PC-9 (cell line): Measurements from ENCODE around the gene MAP7D2. TPM values are rescaled to one million over a fixed set of nuclear protein-coding genes. Genes with fewer than 3 reads are reported as not detected.

Experiments used
- BruUV-seq: library from RNA; stranded (reverse); fragments of 400-500 nt; replicated peaks from 2 replicates; lab custom pipeline; 2021; lab: Mats Ljungman, UMichigan
- CTCF ChIA-PET: fragments of 300-600 bp; sonication (Branson Sonifier 250); formaldehyde crosslinking; loops from one replicate; lab custom pipeline; 2022; ENCODE audit warnings: antibody characterized with exemption; lab: Charles Lee
- POLR2A ChIA-PET: fragments of 300-600 bp; sonication (Branson Sonifier 250); formaldehyde crosslinking; loops from one replicate; lab custom pipeline; 2022; ENCODE audit warnings: antibody characterized with exemption; ENCODE audit not compliant: unreplicated experiment; lab: Charles Lee
- DNase-seq, 2 experiments: peaks; one replicate each; pipeline versions ENCODE4 v3.0.0 to v3.0.0-alpha.2; 2015 to 2022; ENCODE audit warnings: mixed read lengths in 1 of 2
- H2AFZ ChIP-seq: fragments of 200-600 bp; sonication (generic); 2 replicates; pipeline ENCODE4 v1.8.1; 2017; ENCODE audit warnings: antibody characterized with exemption
- H3F3A ChIP-seq: fragments of 200-600 bp; sonication (generic); 2 replicates; pipeline ENCODE4 v1.8.1; 2017; ENCODE audit warnings: antibody characterized with exemption, mild to moderate bottlenecking, low read depth; ENCODE audit not compliant: insufficient read depth
- H3K27ac ChIP-seq: fragments of 200-600 bp; sonication (generic); 2 replicates; pipeline ENCODE4 v1.6.1; 2016; ENCODE audit warnings: mixed run types
- H3K27me3 ChIP-seq: fragments of 200-600 bp; sonication (generic); 2 replicates; pipeline ENCODE4 v1.6.1; 2016; ENCODE audit warnings: low read depth, mixed run types; ENCODE audit not compliant: insufficient read depth
- H3K36me3 ChIP-seq: fragments of 200-600 bp; sonication (generic); 2 replicates; pipeline ENCODE4 v1.6.1; 2016; ENCODE audit warnings: low read depth, mixed run types
- H3K4me1 ChIP-seq: fragments of 200-600 bp; sonication (generic); replicated peaks from 2 replicates; pipeline ENCODE4 v1.6.1; 2016; ENCODE audit warnings: mixed run types; ENCODE audit not compliant: insufficient read depth
- H3K4me2 ChIP-seq: fragments of 200-600 bp; sonication (generic); 2 replicates; pipeline ENCODE4 v1.6.1; 2017; ENCODE audit warnings: mixed run types
- H3K4me3 ChIP-seq: fragments of 200-600 bp; sonication (generic); 2 replicates; pipeline ENCODE4 v1.6.1; 2016; ENCODE audit warnings: mixed run types
- H3K79me2 ChIP-seq: fragments of 200-600 bp; sonication (generic); 2 replicates; pipeline ENCODE4 v1.6.1; 2017; ENCODE audit warnings: low read depth, mixed run types
- H3K9me2 ChIP-seq: fragments of 200-600 bp; sonication (generic); 2 replicates; pipeline ENCODE4 v1.8.1; 2017; ENCODE audit warnings: mild to moderate bottlenecking; ENCODE audit not compliant: insufficient read depth
- H3K9me3 ChIP-seq: fragments of 200-600 bp; sonication (generic); 2 replicates; pipeline ENCODE4 v1.8.1; 2016; ENCODE audit warnings: low read depth; ENCODE audit not compliant: insufficient read depth
- H4K20me1 ChIP-seq: fragments of 200-600 bp; sonication (generic); 2 replicates; pipeline ENCODE4 v1.8.1; 2017; ENCODE audit not compliant: insufficient read depth
- EZH2 ChIP-seq: fragments of 200-600 bp; sonication (generic); IDR thresholded peaks from 2 replicates; pipeline ENCODE4 v1.8.0; 2017; ENCODE audit warnings: antibody characterized with exemption, low read depth
- intact Hi-C: fragments of 100-400 bp; cut with micrococcal nuclease; formaldehyde crosslinking; loops from one replicate; pipeline ENCODE4 v1.10.0; 2022; ENCODE audit not compliant: unreplicated experiment
- total RNA-seq: library from RNA; stranded (reverse); gene quantifications from 2 replicates; pipeline ENCODE4 v1.2.3, GENCODE V29; 2021
- TF ChIP-seq, protein P1 (sequence below): fragments of 200-600 bp; sonication (generic); conservative IDR thresholded peaks from 2 replicates; pipeline ENCODE4 v1.6.1; 2017; ENCODE audit warnings: mixed run types, antibody characterized with exemption, mild to moderate bottlenecking, moderate library complexity

MAP7D2 gene
- total RNA-seq, 1 experiment from 2014 or later, result not detected

DNA sequence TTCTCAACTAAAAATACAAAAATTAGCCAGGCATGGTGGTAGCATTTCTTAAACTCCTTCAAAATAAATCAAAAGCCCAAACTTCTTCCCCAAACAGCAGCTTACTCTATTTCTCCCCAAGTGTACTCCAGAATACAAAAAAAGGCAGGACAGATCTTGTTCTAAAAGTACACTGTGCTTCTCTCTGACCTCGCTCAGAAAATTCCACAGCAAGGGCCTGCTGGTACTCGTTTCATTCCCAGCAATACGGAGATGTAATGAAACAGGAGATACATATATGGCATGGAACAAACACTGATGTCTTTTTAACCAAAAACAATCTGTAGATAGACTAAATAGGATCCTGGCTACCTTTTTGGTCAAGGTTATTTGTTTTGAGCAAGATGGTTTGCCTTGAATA lies 25.2 kb downstream of the MAP7D2 start:
- Histone ChIP-seq H3K4me3 (no peak overlapping the region), H3K36me3 (no peaks in the 10 kb centered on the region), H3F3A (no peaks in the 10 kb centered on the region), H3K27ac (no peak overlapping the region), H3K4me2 (no peak overlapping the region), H3K9me2 (no peaks in the 10 kb centered on the region), H3K27me3 (no peaks in the 10 kb centered on the region), H3K79me2 (no peaks in the 10 kb centered on the region), H4K20me1 (no peaks in the 10 kb centered on the region), H2AFZ (no peak overlapping the region), H3K4me1 (no peaks in the 10 kb centered on the region), H3K9me3 (no peaks in the 10 kb centered on the region)
- POLR2A ChIA-PET, result no interaction called here
- intact Hi-C loops, result no loop called here
- CTCF ChIA-PET, result no interaction called here
- no TSS peak for BruUV-seq
- no peak for TF ChIP-seq EZH2
- TF ChIP-seq, protein P1, sequence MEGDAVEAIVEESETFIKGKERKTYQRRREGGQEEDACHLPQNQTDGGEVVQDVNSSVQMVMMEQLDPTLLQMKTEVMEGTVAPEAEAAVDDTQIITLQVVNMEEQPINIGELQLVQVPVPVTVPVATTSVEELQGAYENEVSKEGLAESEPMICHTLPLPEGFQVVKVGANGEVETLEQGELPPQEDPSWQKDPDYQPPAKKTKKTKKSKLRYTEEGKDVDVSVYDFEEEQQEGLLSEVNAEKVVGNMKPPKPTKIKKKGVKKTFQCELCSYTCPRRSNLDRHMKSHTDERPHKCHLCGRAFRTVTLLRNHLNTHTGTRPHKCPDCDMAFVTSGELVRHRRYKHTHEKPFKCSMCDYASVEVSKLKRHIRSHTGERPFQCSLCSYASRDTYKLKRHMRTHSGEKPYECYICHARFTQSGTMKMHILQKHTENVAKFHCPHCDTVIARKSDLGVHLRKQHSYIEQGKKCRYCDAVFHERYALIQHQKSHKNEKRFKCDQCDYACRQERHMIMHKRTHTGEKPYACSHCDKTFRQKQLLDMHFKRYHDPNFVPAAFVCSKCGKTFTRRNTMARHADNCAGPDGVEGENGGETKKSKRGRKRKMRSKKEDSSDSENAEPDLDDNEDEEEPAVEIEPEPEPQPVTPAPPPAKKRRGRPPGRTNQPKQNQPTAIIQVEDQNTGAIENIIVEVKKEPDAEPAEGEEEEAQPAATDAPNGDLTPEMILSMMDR, result no peak
- DNase-seq, result no peak

DNA sequence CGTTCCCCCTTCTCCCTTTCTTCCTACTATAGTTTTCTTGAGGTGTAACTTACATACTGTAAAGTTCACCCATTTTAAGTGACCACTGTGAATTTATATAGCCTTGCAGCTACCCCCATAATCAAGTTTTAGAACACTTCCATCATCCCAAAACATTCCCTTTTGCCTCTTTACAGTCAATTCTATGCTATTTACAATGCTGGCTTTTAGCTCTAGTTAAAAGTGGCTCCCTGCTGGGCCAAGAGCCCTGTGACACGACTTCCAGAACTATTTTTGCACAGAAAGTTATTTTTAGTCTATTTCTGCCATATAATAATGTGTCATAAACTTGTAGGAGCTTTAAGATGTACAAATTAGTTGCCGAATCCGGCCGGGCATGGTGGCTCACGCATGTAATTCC lies 26.9 kb downstream of the MAP7D2 start:
- Histone ChIP-seq H2AFZ (no peak overlapping the region), H3K9me2 (no peaks in the 10 kb centered on the region), H3K36me3 (no peaks in the 10 kb centered on the region), H3K79me2 (no peaks in the 10 kb centered on the region), H3K4me2 (no peak overlapping the region), H3K9me3 (no peaks in the 10 kb centered on the region), H3F3A (no peaks in the 10 kb centered on the region), H3K27me3 (no peaks in the 10 kb centered on the region), H3K27ac (no peak overlapping the region), H4K20me1 (no peaks in the 10 kb centered on the region), H3K4me1 (no peaks in the 10 kb centered on the region), H3K4me3 (no peak overlapping the region)
- no TSS peak for BruUV-seq
- ChIA-PET CTCF (no interaction called here), POLR2A (no interaction called here)
- DNase-seq, result no peak
- TF ChIP-seq, protein P1, result no peak
- TF ChIP-seq EZH2, result no peak
- intact Hi-C loops, result no loop called here

DNA sequence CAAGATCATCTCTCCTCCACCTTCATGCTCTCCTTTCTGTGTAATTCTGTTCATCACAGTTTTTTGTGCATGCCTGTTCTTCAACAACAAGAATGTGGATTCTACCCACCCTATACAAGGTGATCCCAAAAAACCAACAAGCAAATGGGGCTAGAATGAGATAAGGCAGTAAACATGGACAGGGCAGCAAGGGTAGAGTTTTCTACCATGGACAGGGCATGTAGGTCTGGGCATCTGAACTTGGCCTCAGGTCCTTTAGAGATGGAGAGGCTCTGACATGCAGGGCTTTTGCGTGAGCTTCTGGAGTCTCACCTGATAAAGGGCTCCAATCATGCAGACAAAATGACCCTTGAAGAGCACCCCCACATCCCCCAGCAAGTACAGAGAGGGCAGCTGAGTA lies 36.4 kb downstream of the MAP7D2 start:
- TF ChIP-seq, protein P1, result no peak
- no peak for TF ChIP-seq EZH2
- Histone ChIP-seq H3K4me2 (no peak overlapping the region), H4K20me1 (no peaks in the 10 kb centered on the region), H3K4me3 (no peak overlapping the region), H3K9me2 (no peaks in the 10 kb centered on the region), H3K27ac (no peak overlapping the region), H3F3A (no peaks in the 10 kb centered on the region), H3K36me3 (no peaks in the 10 kb centered on the region), H3K9me3 (no peaks in the 10 kb centered on the region), H3K4me1 (no peaks in the 10 kb centered on the region), H2AFZ (no peak overlapping the region), H3K79me2 (no peaks in the 10 kb centered on the region), H3K27me3 (no peaks in the 10 kb centered on the region)
- intact Hi-C loops, result no loop called here
- no TSS peak for BruUV-seq
- no peak for DNase-seq
- ChIA-PET CTCF (no interaction called here), POLR2A (interaction anchor here (0.6 kb wide), 2 partner anchors 8 to 9 kb away, joined by 3 to 20 read pairs; no protein-coding TSS in a partner anchor)
